ENCODE measurements around the gene BLOC1S6.

DNA sequence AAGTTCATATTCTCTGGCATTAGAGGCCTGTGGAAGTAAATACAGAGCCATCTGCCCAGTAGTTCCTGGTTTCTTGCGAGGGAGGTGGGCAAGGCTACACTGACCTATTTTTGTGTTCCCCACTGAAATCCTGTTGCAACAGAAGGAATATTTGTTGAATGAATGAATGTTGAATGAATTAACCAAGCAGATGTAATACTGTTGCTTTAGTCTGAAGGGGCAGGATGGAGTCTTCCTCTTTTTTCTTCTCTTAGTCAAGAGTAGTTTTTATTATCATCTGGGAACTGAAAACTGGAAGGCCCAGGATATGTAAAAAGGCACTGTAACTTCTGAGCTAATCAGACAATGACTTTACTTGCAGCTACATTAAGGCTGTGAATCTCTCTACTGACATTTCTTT, 17.1 kb downstream of the BLOC1S6 start:
- no peak for TF ChIP-seq POLR2A (IDR thresholded peaks at IDR 0.05; ENCODE audit: low read length)
- TF ChIP-seq GATA1 (IDR thresholded peaks at IDR 0.05; ENCODE audit: low read depth, low read length), result no peak
